Upper lobe of left lung (tissue), 4 donors: Measurements from ENCODE around the gene LAMA5.

Experiments used
- CTCF ChIP-seq, 6 experiments: fragments of 450-650 bp in 4 of 6; fragments of 200-600 bp in 2 of 6; sonication (generic) in 2 of 6; IDR thresholded peaks; one replicate each; pipeline ENCODE4 v1.5.1; 2016 to 2019; ENCODE audit warnings: antibody characterized with exemption in 6 of 6
- POLR2A ChIP-seq, 4 donors: fragments of 450-650 bp; IDR thresholded peaks; one replicate each; pipeline ENCODE4 v1.5.1; 2016 to 2017; ENCODE audit warnings: antibody characterized with exemption in 4 of 4, mild to moderate bottlenecking in 2 of 4

GRCh38 chr20:62386383-62387218, 19.5 kb upstream of the LAMA5 start, which contains the start of gene RPS21:
- TF ChIP-seq POLR2A (IDR thresholded peaks at IDR 0.05) = peak in 3 of 4 donors; percentile 30 to 88 (median 64)
- TF ChIP-seq CTCF (IDR thresholded peaks at IDR 0.05) = peak in 3 of 6 experiments; percentile 3 to 38 (median 25)
